Neural cell (in vitro differentiated cells): Measurements from ENCODE around the gene ANKRD28. TPM values are rescaled to one million over a fixed set of nuclear protein-coding genes. Genes with fewer than 3 reads are reported as not detected.
A peak's percentile ranks its signal among the peaks of the same experiment; 100 is the strongest.

Experiments used
- H2AFZ ChIP-seq: fragments of 200-600, 300-800 bp; sonication (generic), shearing (Covaris generic); 2 replicates; pipeline ENCODE4 v1.6.0; 2014; ENCODE audit warnings: low read depth, mild to moderate bottlenecking, antibody characterized with exemption, low read length, moderate library complexity
- H3F3A ChIP-seq: fragments of 200-600 bp; shearing (Covaris generic); 2 replicates; pipeline ENCODE4 v1.6.1; 2016; ENCODE audit warnings: mild to moderate bottlenecking, moderate library complexity, mixed read lengths, antibody characterized with exemption, low read length; ENCODE audit not compliant: insufficient read depth, poor library complexity, severe bottlenecking
- H3K27ac ChIP-seq: fragments of 200-600, 300-800 bp; sonication (generic), shearing (Covaris generic); 2 replicates; pipeline ENCODE4 v1.5.1; 2014; ENCODE audit warnings: mild to moderate bottlenecking, low read length, moderate library complexity
- H3K27me3 ChIP-seq: fragments of 300-800, 200-600 bp; sonication (generic), shearing (Covaris generic); 2 replicates; pipeline ENCODE4 v1.6.0; 2014; ENCODE audit warnings: mild to moderate bottlenecking, low read depth, low read length, moderate library complexity; ENCODE audit not compliant: insufficient read depth
- H3K36me3 ChIP-seq: fragments of 300-800, 200-600 bp; sonication (generic), shearing (Covaris generic); 2 replicates; pipeline ENCODE4 v1.5.1; 2014; ENCODE audit warnings: mild to moderate bottlenecking, antibody characterized with exemption, low read length, moderate library complexity; ENCODE audit not compliant: insufficient read depth
- H3K4me2 ChIP-seq: fragments of 300-800, 200-600 bp; sonication (generic), shearing (Covaris generic); 2 replicates; pipeline ENCODE4 v1.6.0; 2014; ENCODE audit warnings: mild to moderate bottlenecking, low read length
- H3K4me3 ChIP-seq: fragments of 300-800, 200-600 bp; sonication (generic), shearing (Covaris generic); 2 replicates; pipeline ENCODE4 v1.5.1; 2014; ENCODE audit warnings: mild to moderate bottlenecking, low read length, moderate library complexity
- H3K79me2 ChIP-seq: fragments of 200-600 bp; shearing (Covaris generic); replicated peaks from 2 replicates; pipeline ENCODE4 v1.6.0; 2014; ENCODE audit warnings: mild to moderate bottlenecking, low read length, moderate library complexity; ENCODE audit not compliant: insufficient read depth
- H3K9ac ChIP-seq: fragments of 300-800, 200-600 bp; sonication (generic), shearing (Covaris generic); 2 replicates; pipeline ENCODE4 v1.6.1; 2016; ENCODE audit warnings: mild to moderate bottlenecking, low read length, mixed read lengths
- H3K9me2 ChIP-seq: fragments of 200-600 bp; shearing (Covaris generic); 2 replicates; pipeline ENCODE4 v1.6.1; 2016; ENCODE audit warnings: mild to moderate bottlenecking, low read length, mixed read lengths; ENCODE audit not compliant: insufficient read depth
- H3K9me3 ChIP-seq: fragments of 200-600, 300-800 bp; sonication (generic), shearing (Covaris generic); 2 replicates; pipeline ENCODE4 v1.6.1; 2016; ENCODE audit warnings: mild to moderate bottlenecking, mixed run types, low read length, moderate library complexity, mixed read lengths
- H4K20me1 ChIP-seq: fragments of 200-600 bp; shearing (Covaris generic); 2 replicates; pipeline ENCODE4 v1.6.1; 2016; ENCODE audit warnings: mild to moderate bottlenecking, mixed run types; ENCODE audit not compliant: insufficient read depth
- EP300 ChIP-seq: fragments of 450-650 bp; conservative IDR thresholded peaks from 2 replicates; pipeline ENCODE4 v1.6.1; 2014; ENCODE audit warnings: antibody characterized with exemption, mild to moderate bottlenecking, moderate library complexity; ENCODE audit not compliant: poor library complexity, severe bottlenecking
- EZH2 ChIP-seq: fragments of 200-600, 300-800 bp; shearing (Covaris generic), sonication (generic); IDR thresholded peaks from 2 replicates; pipeline ENCODE4 v1.6.1; 2014; ENCODE audit warnings: antibody characterized with exemption, low read length, borderline replicate concordance, mild to moderate bottlenecking; ENCODE audit not compliant: insufficient read depth, poor library complexity, severe bottlenecking
- MXI1 ChIP-seq: fragments of 450-650 bp; conservative IDR thresholded peaks from 2 replicates; pipeline ENCODE4 v1.6.1; 2014; ENCODE audit warnings: antibody characterized with exemption, mild to moderate bottlenecking; ENCODE audit not compliant: poor library complexity, severe bottlenecking
- POLR2AphosphoS5 ChIP-seq: IDR thresholded peaks from 2 replicates; pipeline ENCODE4 v1.6.1; 2012
- RAD21 ChIP-seq: fragments of 450-650 bp; conservative IDR thresholded peaks from 2 replicates; pipeline ENCODE4 v1.6.1; 2014; ENCODE audit warnings: antibody characterized with exemption, mild to moderate bottlenecking, moderate library complexity
- SMC3 ChIP-seq: fragments of 450-650 bp; conservative IDR thresholded peaks from 2 replicates; pipeline ENCODE4 v1.6.1; 2014; ENCODE audit warnings: antibody characterized with exemption, mild to moderate bottlenecking, moderate library complexity; ENCODE audit not compliant: poor library complexity
- TAF1 ChIP-seq: IDR thresholded peaks from 2 replicates; pipeline ENCODE4 v1.6.1; 2012; ENCODE audit warnings: low read depth
- polyA plus RNA-seq: library from polyadenylated mRNA; depleted of rRNA; stranded (reverse); fragments of >200 nt; gene quantifications from 2 replicates; pipeline ENCODE4 v1.2.3, GENCODE V29; 2014
- TF ChIP-seq, protein P1 (sequence below): fragments of 450-650 bp; IDR thresholded peaks from 2 replicates; pipeline ENCODE4 v1.5.1; 2014; ENCODE audit warnings: antibody characterized with exemption, mild to moderate bottlenecking, moderate library complexity; ENCODE audit not compliant: poor library complexity, severe bottlenecking
- TF ChIP-seq, protein P2 (sequence below): IDR thresholded peaks from 2 replicates; pipeline ENCODE4 v1.6.1; 2012; ENCODE audit warnings: borderline replicate concordance

Gene ANKRD28
- polyA plus RNA-seq, 1 donor from 2014 or later: 101 TPM

DNA sequence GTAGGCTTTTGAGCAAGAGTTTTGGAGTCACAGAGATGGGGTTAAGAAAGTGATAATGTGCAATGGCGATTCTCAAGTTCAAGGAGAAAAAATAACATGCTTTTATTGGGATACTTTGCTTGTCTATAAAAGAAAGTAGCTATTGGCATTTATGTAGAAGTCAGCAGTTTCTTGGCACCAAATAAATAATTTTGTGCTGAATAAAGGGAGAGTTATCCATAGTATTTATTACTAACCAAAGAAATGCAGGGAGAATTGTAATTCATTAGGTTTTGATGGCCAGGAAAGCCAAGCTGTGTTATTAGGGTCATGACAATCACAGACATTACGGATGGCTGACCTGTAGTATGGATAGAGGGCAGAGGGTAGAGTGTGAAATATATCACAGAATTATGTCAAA is 163.1 kb downstream of the ANKRD28 start:
- Histone ChIP-seq H3K36me3 (no peaks in the 10 kb centered on the region), H3K9me3 (no peaks in the 10 kb centered on the region), H3K9me2 (no peaks in the 10 kb centered on the region), H3K79me2 (no peaks in the 10 kb centered on the region), H3K4me3 (no peak overlapping the region), H3K27ac (peak overlapping the region; percentile 11), H3K9ac (no peak overlapping the region), H4K20me1 (no peaks in the 10 kb centered on the region), H3K27me3 (no peaks in the 10 kb centered on the region), H3F3A (no peaks in the 10 kb centered on the region), H2AFZ (no peak overlapping the region), H3K4me2 (no peak overlapping the region)
- TF ChIP-seq RAD21 (no peak), TAF1 (no peak), EP300 (no peak), MXI1 (no peak), POLR2AphosphoS5 (no peak), EZH2 (no peak), SMC3 (no peak)
- TF ChIP-seq, protein P1, sequence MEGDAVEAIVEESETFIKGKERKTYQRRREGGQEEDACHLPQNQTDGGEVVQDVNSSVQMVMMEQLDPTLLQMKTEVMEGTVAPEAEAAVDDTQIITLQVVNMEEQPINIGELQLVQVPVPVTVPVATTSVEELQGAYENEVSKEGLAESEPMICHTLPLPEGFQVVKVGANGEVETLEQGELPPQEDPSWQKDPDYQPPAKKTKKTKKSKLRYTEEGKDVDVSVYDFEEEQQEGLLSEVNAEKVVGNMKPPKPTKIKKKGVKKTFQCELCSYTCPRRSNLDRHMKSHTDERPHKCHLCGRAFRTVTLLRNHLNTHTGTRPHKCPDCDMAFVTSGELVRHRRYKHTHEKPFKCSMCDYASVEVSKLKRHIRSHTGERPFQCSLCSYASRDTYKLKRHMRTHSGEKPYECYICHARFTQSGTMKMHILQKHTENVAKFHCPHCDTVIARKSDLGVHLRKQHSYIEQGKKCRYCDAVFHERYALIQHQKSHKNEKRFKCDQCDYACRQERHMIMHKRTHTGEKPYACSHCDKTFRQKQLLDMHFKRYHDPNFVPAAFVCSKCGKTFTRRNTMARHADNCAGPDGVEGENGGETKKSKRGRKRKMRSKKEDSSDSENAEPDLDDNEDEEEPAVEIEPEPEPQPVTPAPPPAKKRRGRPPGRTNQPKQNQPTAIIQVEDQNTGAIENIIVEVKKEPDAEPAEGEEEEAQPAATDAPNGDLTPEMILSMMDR: no peak
- TF ChIP-seq, protein P2, sequence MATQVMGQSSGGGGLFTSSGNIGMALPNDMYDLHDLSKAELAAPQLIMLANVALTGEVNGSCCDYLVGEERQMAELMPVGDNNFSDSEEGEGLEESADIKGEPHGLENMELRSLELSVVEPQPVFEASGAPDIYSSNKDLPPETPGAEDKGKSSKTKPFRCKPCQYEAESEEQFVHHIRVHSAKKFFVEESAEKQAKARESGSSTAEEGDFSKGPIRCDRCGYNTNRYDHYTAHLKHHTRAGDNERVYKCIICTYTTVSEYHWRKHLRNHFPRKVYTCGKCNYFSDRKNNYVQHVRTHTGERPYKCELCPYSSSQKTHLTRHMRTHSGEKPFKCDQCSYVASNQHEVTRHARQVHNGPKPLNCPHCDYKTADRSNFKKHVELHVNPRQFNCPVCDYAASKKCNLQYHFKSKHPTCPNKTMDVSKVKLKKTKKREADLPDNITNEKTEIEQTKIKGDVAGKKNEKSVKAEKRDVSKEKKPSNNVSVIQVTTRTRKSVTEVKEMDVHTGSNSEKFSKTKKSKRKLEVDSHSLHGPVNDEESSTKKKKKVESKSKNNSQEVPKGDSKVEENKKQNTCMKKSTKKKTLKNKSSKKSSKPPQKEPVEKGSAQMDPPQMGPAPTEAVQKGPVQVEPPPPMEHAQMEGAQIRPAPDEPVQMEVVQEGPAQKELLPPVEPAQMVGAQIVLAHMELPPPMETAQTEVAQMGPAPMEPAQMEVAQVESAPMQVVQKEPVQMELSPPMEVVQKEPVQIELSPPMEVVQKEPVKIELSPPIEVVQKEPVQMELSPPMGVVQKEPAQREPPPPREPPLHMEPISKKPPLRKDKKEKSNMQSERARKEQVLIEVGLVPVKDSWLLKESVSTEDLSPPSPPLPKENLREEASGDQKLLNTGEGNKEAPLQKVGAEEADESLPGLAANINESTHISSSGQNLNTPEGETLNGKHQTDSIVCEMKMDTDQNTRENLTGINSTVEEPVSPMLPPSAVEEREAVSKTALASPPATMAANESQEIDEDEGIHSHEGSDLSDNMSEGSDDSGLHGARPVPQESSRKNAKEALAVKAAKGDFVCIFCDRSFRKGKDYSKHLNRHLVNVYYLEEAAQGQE: no peak

DNA sequence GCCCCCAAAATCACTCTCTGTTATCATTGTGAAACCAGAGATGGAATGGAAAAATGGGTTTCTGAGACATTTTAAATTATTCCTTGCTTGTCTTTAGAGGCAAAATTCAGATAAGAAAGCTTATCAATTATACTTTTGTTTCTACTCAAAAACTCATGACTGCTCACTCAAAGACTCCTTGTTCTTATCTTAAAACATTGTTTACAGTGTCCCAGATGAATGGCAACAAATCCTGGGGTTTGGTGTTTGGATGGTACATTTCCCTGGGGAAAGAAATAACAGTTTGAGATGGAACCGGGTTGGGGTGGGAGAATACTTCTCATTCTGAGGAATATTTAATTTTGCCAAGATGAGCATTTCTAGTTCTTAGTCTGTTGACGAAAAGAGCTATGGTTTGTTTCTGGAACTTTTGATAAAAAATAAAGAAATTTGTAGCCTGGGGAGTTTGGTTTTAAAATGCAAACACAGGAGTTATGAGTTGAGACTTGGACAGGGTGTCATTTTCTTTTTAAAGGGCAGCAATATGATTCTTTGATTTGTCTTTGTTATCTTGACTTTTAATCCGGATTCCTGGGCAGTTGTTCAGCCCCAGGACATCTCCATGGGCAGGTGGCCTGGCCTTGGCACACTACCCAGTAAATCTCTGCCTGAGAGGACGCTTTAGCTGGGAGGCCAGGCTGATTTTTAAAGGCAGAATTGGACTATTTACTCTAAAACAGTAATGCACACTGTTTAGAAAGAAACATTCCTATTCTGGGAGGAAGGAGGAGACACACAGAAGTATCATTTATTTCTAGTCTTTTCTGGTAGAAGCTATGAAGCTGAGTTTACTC is 163.8 kb downstream of the ANKRD28 start:
- Histone ChIP-seq H4K20me1 (no peaks in the 10 kb centered on the region), H3K27ac (peak overlapping the region; percentile 44), H2AFZ (no peak overlapping the region), H3K9me3 (no peaks in the 10 kb centered on the region), H3K9me2 (no peaks in the 10 kb centered on the region), H3K36me3 (no peaks in the 10 kb centered on the region), H3K4me2 (no peak overlapping the region), H3K27me3 (no peaks in the 10 kb centered on the region), H3K9ac (no peak overlapping the region), H3F3A (no peaks in the 10 kb centered on the region), H3K79me2 (no peaks in the 10 kb centered on the region), H3K4me3 (no peak overlapping the region)
- TF ChIP-seq, protein P2: no peak
- no peak for TF ChIP-seq SMC3
- TF ChIP-seq, protein P1: no peak
